Measurements from ENCODE around the gene NBAS.

Gene NBAS

DNA sequence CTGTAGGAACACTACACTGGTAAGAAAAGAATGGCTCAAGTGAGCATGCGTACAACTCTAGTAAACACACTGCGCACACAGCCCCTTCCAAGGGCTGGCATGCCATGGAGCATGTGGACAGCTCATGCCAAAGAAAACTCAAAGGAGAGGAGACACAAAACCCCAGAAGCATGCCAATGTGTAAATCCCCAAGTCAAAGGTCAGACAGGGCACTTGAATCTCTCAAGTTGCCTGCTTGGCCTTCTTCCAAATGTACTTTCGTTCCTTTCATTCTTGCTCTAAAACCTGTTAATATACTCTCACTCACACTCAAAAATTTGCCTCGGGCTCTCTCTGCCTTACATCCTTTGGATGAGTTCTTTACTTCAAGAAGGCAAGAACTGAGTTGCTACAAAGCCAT lies 365.3 kb downstream of the NBAS start:
- no peak overlapping the region for H2AFZ ChIP-seq (ENCODE audit: low read length, unreplicated experiment)
- no peak overlapping the region for H3K4me3 ChIP-seq (ENCODE audit: low read depth, low read length)
- no peaks in the 10 kb centered on the region for H3K27me3 ChIP-seq (ENCODE audit: insufficient read depth, low read length)
- H3K79me2 ChIP-seq (ENCODE audit: control insufficient read depth, insufficient read depth, low read length, unreplicated experiment): no peaks in the 10 kb centered on the region
- H3K4me1 ChIP-seq (ENCODE audit: control insufficient read depth, insufficient read depth, low read length, unreplicated experiment): no peaks in the 10 kb centered on the region
- no peak overlapping the region for H3K27ac ChIP-seq (ENCODE audit: low read depth, low read length)
- no peaks in the 10 kb centered on the region for H3K36me3 ChIP-seq (ENCODE audit: insufficient read depth, low read length)

DNA sequence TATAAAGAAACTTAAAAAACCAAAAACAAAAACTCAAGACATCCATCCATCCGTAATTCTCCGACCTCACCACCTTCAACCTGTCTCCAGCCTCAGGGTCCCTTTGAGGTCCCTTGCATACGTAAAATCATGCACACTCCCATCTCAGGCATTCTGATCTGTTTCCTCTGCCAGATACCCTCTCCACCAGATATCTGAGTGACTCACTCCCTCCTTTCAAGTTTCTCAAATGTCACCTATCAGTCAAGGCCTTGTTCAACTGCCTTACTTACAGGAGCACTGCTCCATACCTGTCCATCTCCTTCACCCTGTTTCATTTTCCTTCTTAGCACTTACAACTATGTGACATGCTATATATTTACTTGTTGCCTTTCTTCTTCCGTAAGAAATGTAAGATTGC lies 369.3 kb downstream of the NBAS start:
- no peak overlapping the region for H3K4me3 ChIP-seq (ENCODE audit: low read depth, low read length)
- H3K4me1 ChIP-seq (ENCODE audit: control insufficient read depth, insufficient read depth, low read length, unreplicated experiment): no peaks in the 10 kb centered on the region
- H3K27ac ChIP-seq (ENCODE audit: low read depth, low read length): no peak overlapping the region
- no peaks in the 10 kb centered on the region for H3K27me3 ChIP-seq (ENCODE audit: insufficient read depth, low read length)
- H3K79me2 ChIP-seq (ENCODE audit: control insufficient read depth, insufficient read depth, low read length, unreplicated experiment): no peaks in the 10 kb centered on the region
- no peak overlapping the region for H2AFZ ChIP-seq (ENCODE audit: low read length, unreplicated experiment)
- no peaks in the 10 kb centered on the region for H3K36me3 ChIP-seq (ENCODE audit: insufficient read depth, low read length)

DNA sequence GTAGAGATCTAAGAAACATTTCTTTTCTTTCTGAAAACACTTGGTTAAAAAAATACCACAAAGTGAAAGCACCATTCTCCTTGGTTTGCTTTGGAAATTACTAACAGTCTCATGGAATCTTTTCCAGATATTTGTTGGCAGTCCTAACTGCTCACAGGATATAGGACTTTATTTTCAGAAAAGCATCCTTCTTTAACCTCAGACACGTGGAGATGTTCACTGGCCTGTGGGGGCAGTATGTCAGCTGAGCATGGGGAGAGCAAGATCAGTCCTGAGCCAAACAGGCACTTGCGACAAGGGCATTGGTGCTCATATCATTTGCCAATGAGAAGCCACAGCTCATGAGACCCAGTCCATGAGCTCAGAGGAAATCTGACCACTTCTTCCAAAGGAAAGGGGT lies 371.9 kb downstream of the NBAS start:
- Histone ChIP-seq H3K36me3 (ENCODE audit: insufficient read depth, low read length) (no peaks in the 10 kb centered on the region), H2AFZ (ENCODE audit: low read length, unreplicated experiment) (no peak overlapping the region), H3K4me1 (ENCODE audit: control insufficient read depth, insufficient read depth, low read length, unreplicated experiment) (no peaks in the 10 kb centered on the region), H3K4me3 (ENCODE audit: low read depth, low read length) (no peak overlapping the region), H3K79me2 (ENCODE audit: control insufficient read depth, insufficient read depth, low read length, unreplicated experiment) (no peaks in the 10 kb centered on the region), H3K27me3 (ENCODE audit: insufficient read depth, low read length) (no peaks in the 10 kb centered on the region), H3K27ac (ENCODE audit: low read depth, low read length) (no peak overlapping the region)

DNA sequence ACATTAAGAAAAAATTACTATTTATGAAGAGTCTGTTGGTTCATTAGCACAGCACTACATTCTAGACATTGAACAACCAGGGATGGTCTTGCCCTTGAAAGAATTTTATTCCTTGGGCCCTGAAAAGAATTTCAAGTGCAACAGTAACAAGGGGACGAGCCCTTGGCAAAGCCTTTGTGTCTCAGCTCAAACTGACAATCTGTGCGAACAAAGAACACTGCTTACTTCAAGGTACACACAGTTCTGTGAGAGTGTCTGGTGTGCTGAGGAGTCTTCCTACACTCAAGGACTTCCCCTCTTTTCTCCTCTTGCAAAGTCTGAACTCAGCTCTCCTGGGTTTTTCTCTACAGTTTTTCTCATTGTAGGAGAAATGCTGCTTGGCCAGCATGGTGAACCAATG lies 373.4 kb downstream of the NBAS start:
- H3K4me1 ChIP-seq (ENCODE audit: control insufficient read depth, insufficient read depth, low read length, unreplicated experiment): no peaks in the 10 kb centered on the region

DNA sequence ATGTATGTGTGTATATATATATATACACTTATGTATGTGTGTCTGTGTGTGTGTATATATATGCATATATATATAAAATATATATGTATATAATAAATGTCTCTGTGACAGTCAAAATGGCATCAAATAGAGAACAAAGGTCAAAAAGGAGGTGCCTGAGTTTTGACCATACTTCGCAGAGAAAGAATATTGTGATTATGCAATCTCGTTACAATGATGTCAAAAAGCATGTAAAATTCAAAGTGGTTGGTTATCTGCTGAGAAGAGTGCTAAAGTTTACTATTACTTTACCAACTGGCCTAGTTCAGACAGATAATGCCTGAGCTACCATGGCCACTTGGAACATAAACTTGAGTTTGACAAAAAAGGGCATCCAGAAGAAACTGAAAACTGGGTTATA lies 375.0 kb downstream of the NBAS start:
- no peaks in the 10 kb centered on the region for H3K36me3 ChIP-seq (ENCODE audit: insufficient read depth, low read length)
- H3K4me1 ChIP-seq (ENCODE audit: control insufficient read depth, insufficient read depth, low read length, unreplicated experiment): no peaks in the 10 kb centered on the region
- no peak overlapping the region for H3K4me3 ChIP-seq (ENCODE audit: low read depth, low read length)
- H3K27ac ChIP-seq (ENCODE audit: low read depth, low read length): no peak overlapping the region
- no peaks in the 10 kb centered on the region for H3K79me2 ChIP-seq (ENCODE audit: control insufficient read depth, insufficient read depth, low read length, unreplicated experiment)
- H3K27me3 ChIP-seq (ENCODE audit: insufficient read depth, low read length): no peaks in the 10 kb centered on the region
- no peak overlapping the region for H2AFZ ChIP-seq (ENCODE audit: low read length, unreplicated experiment)

More for the DNA sequence above, 373.4 kb downstream of the NBAS start:
- no peaks in the 10 kb centered on the region for H3K36me3 ChIP-seq (ENCODE audit: insufficient read depth, low read length)
- no peak overlapping the region for H2AFZ ChIP-seq (ENCODE audit: low read length, unreplicated experiment)
- H3K27ac ChIP-seq (ENCODE audit: low read depth, low read length): no peak overlapping the region
- no peak overlapping the region for H3K4me3 ChIP-seq (ENCODE audit: low read depth, low read length)
- H3K79me2 ChIP-seq (ENCODE audit: control insufficient read depth, insufficient read depth, low read length, unreplicated experiment): no peaks in the 10 kb centered on the region
- H3K27me3 ChIP-seq (ENCODE audit: insufficient read depth, low read length): no peaks in the 10 kb centered on the region

DNA sequence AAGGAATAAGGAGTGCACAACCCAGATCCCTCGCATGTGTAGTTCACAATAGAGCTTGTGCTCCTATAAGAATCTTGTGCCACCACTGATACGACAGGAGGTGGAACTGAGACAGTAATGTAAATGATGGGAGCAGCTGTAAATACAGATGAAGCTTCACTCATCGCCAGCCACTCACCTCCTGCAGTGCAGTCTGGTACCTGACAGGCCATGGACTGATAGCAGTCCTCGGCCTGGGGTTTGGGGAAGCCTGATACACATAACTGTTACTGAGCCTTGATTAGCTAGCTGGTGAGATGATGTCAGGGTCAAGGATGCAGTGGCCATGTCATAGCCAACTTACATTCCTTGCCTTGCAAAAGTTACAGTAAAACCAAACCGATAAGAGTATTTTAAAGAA lies 376.6 kb downstream of the NBAS start:
- Histone ChIP-seq H3K79me2 (ENCODE audit: control insufficient read depth, insufficient read depth, low read length, unreplicated experiment) (no peaks in the 10 kb centered on the region), H3K27ac (ENCODE audit: low read depth, low read length) (no peak overlapping the region), H3K36me3 (ENCODE audit: insufficient read depth, low read length) (no peaks in the 10 kb centered on the region), H3K4me1 (ENCODE audit: control insufficient read depth, insufficient read depth, low read length, unreplicated experiment) (no peaks in the 10 kb centered on the region), H2AFZ (ENCODE audit: low read length, unreplicated experiment) (no peak overlapping the region), H3K27me3 (ENCODE audit: insufficient read depth, low read length) (no peaks in the 10 kb centered on the region), H3K4me3 (ENCODE audit: low read depth, low read length) (no peak overlapping the region)

DNA sequence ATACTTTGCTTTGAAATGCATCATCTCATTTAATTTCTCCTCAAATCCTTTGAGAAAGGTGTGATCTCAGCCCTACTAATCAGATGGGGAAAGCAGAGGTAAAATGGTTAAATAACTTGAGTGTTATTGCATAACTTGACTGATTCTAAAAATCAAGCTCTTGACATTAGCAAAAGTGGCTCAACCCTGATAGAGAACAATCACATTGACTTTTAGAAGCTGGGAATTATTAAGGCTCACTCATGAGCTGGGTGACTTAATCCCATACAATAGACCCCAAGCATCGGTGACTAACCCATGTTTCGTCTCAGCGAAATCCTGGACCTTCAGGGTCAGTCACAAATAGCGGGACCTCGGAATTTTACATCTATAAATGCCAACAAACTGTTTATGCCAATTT lies 378.9 kb downstream of the NBAS start:
- no peak overlapping the region for H2AFZ ChIP-seq (ENCODE audit: low read length, unreplicated experiment)
- no peak overlapping the region for H3K4me3 ChIP-seq (ENCODE audit: low read depth, low read length)
- H3K79me2 ChIP-seq (ENCODE audit: control insufficient read depth, insufficient read depth, low read length, unreplicated experiment): no peaks in the 10 kb centered on the region

DNA sequence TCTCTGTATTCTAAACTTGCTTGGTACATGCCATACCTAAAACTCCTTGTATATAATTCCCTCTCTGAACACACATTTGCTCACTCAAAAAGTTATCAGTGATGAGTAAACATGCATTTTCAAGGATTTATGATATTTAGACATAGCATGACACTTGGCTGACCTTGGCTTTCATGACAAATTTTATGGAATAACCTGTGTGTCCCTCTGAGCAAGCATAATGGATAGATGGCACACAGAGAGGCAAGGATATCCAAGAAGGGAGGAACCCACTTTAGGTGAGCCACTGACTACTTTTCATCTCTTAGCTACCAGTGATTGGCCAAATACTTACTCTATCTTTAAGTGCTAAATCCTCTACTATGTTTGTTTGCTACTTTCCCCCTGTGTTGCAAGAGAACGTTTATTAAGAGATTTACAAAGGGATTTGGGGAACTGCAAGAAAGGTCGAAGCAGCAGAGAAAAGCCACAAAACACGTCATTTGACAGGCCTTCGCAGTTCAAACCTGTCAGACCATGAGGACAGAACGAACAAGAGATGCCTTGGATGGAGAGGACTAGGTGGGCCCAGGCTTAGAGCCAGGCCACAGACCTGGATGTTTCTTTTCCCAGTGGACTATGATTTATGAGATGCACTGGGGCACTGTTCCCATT lies 379.9 kb downstream of the NBAS start:
- Histone ChIP-seq H3K27me3 (ENCODE audit: insufficient read depth, low read length) (no peaks in the 10 kb centered on the region), H3K4me3 (ENCODE audit: low read depth, low read length) (no peak overlapping the region), H3K27ac (ENCODE audit: low read depth, low read length) (no peak overlapping the region), H2AFZ (ENCODE audit: low read length, unreplicated experiment) (no peak overlapping the region), H3K4me1 (ENCODE audit: control insufficient read depth, insufficient read depth, low read length, unreplicated experiment) (peaks cover 10% of the 10 kb centered on the region), H3K36me3 (ENCODE audit: insufficient read depth, low read length) (no peaks in the 10 kb centered on the region), H3K79me2 (ENCODE audit: control insufficient read depth, insufficient read depth, low read length, unreplicated experiment) (no peaks in the 10 kb centered on the region)

More for the DNA sequence above, 378.9 kb downstream of the NBAS start:
- peaks cover 5% of the 10 kb centered on the region for H3K4me1 ChIP-seq (ENCODE audit: control insufficient read depth, insufficient read depth, low read length, unreplicated experiment)
- no peak overlapping the region for H3K27ac ChIP-seq (ENCODE audit: low read depth, low read length)
- H3K36me3 ChIP-seq (ENCODE audit: insufficient read depth, low read length): no peaks in the 10 kb centered on the region
- H3K27me3 ChIP-seq (ENCODE audit: insufficient read depth, low read length): no peaks in the 10 kb centered on the region

DNA sequence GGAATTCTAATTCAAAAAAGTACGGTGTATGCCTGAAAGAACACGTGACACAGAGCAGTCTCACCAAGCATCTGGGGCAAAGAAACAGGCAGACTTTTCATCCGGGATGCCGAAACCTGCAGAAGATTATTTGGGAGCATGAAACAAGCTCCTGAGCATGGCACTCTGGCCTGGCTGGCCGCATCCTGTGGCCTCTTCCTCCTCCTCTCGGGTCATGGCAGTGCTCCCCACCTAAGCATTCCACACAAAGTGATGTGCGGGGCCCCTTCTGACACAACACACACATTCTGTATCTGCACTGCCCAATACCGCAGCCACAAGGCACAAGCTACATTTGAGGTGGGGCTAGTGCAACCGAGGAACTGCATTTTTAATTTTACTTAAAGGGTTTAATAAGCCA lies 380.8 kb downstream of the NBAS start:
- no peaks in the 10 kb centered on the region for H3K36me3 ChIP-seq (ENCODE audit: insufficient read depth, low read length)

DNA sequence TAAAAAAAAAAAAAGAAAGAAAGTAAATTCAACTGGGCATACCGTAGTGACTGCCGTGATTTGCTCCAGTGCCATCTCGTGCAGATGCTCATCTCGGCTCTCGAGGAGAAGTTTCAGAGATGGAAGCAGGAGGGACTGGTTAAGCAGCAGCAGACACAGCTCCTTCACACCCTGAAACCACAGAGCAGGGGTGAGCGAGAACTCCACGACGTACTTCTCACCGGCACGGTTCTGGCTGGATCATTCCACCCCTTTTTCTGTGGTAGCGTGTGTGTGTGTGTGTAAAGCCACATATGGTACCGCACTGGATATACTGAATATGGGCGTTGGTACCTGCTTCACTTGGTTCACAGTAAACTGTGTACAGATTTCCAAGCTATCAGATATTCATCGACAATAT lies 382.2 kb downstream of the NBAS start:
- Histone ChIP-seq H3K27me3 (ENCODE audit: insufficient read depth, low read length) (no peaks in the 10 kb centered on the region), H2AFZ (ENCODE audit: low read length, unreplicated experiment) (no peak overlapping the region), H3K4me3 (ENCODE audit: low read depth, low read length) (no peak overlapping the region), H3K36me3 (ENCODE audit: insufficient read depth, low read length) (no peaks in the 10 kb centered on the region), H3K79me2 (ENCODE audit: control insufficient read depth, insufficient read depth, low read length, unreplicated experiment) (no peaks in the 10 kb centered on the region), H3K27ac (ENCODE audit: low read depth, low read length) (no peak overlapping the region), H3K4me1 (ENCODE audit: control insufficient read depth, insufficient read depth, low read length, unreplicated experiment) (peaks cover 10% of the 10 kb centered on the region)

More for the DNA sequence above, 380.8 kb downstream of the NBAS start:
- Histone ChIP-seq H3K4me1 (ENCODE audit: control insufficient read depth, insufficient read depth, low read length, unreplicated experiment) (peaks cover 10% of the 10 kb centered on the region), H3K4me3 (ENCODE audit: low read depth, low read length) (no peak overlapping the region), H3K27me3 (ENCODE audit: insufficient read depth, low read length) (no peaks in the 10 kb centered on the region), H3K79me2 (ENCODE audit: control insufficient read depth, insufficient read depth, low read length, unreplicated experiment) (no peaks in the 10 kb centered on the region), H3K27ac (ENCODE audit: low read depth, low read length) (no peak overlapping the region), H2AFZ (ENCODE audit: low read length, unreplicated experiment) (no peak overlapping the region)

DNA sequence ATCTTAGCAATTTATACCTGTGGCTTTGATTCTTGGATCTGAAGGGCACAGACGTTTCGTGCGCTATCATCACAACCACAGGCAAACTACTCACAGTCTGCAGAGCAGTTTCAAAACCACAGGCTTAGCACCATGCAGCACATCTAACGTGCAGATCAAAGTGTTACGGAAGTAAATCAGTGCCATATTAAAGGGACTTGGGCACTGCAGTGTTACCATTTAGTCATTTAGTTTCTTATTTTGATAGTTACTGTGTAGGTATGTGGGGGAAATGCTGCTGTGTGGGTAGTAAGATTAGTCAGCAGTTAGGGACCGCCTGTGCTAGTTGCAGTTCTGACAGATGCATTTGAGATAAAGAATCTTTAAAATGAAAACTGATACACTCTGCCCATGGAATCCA lies 384.0 kb downstream of the NBAS start:
- Histone ChIP-seq H3K27ac (ENCODE audit: low read depth, low read length) (no peak overlapping the region), H3K27me3 (ENCODE audit: insufficient read depth, low read length) (no peaks in the 10 kb centered on the region), H3K4me3 (ENCODE audit: low read depth, low read length) (no peak overlapping the region), H2AFZ (ENCODE audit: low read length, unreplicated experiment) (no peak overlapping the region), H3K4me1 (ENCODE audit: control insufficient read depth, insufficient read depth, low read length, unreplicated experiment) (peaks cover 10% of the 10 kb centered on the region), H3K79me2 (ENCODE audit: control insufficient read depth, insufficient read depth, low read length, unreplicated experiment) (no peaks in the 10 kb centered on the region), H3K36me3 (ENCODE audit: insufficient read depth, low read length) (no peaks in the 10 kb centered on the region)

All from ACC112 (cell line).